AG09309 (cell line): ENCODE measurements around the gene TMPRSS13.

ENCODE experiments used
- DNase-seq: peaks from one replicate; pipeline ENCODE4 v3.0.0-alpha.2; 2010; ENCODE audit warnings: low read depth
- H3K4me3 ChIP-seq: 2 replicates; pipeline ENCODE4 v1.5.1; 2011; ENCODE audit warnings: mild to moderate bottlenecking, low read depth, low read length, moderate library complexity; ENCODE audit not compliant: control insufficient read depth
- TF ChIP-seq, protein P1 (sequence below): IDR thresholded peaks from 2 replicates; pipeline ENCODE4 v1.5.1; 2011; ENCODE audit warnings: mild to moderate bottlenecking, low read depth, low read length, inconsistent platforms; ENCODE audit not compliant: insufficient read depth, control insufficient read depth; ENCODE audit errors: missing control alignments

The TMPRSS13 gene

DNA sequence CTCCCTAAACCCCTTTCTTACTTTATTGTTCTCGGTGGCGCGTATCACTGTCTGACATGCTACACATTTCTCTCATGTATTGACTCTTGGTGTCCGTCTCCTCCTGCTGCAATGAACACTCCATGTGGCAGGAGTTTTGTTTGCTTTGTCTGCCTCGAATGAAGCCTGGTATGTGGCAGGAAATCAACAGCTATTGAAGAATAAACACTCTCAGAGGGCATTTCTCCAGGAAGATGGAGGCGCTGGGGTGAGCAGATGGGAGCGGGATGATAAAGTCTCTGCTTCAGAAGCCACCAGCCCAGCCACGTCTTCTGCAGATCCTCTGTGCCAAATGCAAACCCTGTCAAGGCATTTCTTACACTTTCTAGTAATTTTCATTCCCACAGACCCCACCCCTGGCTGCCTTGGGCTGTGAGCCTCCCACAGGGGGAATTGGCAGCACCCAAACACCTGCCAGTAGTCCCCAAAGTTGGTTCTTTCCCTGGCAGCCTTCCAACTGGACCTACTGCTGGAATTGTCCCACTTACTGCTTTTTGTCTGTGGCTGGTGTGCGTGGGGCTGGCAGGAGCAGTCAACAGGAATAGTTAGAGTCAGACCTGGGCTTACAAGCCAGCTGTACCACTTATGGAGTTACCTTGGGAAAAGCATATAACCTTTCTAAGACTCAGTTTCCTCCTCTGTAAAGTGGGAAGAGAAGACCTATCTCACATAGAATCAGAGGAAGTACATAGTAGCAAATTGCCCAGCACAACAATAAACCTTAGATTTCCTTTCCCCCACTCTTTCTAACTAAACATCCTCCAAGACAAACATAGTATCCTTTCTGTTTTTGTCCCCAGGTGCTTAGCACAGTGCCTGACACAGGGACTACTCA, 43.7 kb upstream of the TMPRSS13 start:
- H3K4me3 ChIP-seq = no peak overlapping the region
- TF ChIP-seq, protein P1, sequence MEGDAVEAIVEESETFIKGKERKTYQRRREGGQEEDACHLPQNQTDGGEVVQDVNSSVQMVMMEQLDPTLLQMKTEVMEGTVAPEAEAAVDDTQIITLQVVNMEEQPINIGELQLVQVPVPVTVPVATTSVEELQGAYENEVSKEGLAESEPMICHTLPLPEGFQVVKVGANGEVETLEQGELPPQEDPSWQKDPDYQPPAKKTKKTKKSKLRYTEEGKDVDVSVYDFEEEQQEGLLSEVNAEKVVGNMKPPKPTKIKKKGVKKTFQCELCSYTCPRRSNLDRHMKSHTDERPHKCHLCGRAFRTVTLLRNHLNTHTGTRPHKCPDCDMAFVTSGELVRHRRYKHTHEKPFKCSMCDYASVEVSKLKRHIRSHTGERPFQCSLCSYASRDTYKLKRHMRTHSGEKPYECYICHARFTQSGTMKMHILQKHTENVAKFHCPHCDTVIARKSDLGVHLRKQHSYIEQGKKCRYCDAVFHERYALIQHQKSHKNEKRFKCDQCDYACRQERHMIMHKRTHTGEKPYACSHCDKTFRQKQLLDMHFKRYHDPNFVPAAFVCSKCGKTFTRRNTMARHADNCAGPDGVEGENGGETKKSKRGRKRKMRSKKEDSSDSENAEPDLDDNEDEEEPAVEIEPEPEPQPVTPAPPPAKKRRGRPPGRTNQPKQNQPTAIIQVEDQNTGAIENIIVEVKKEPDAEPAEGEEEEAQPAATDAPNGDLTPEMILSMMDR = no peak
- no peak for DNase-seq

DNA sequence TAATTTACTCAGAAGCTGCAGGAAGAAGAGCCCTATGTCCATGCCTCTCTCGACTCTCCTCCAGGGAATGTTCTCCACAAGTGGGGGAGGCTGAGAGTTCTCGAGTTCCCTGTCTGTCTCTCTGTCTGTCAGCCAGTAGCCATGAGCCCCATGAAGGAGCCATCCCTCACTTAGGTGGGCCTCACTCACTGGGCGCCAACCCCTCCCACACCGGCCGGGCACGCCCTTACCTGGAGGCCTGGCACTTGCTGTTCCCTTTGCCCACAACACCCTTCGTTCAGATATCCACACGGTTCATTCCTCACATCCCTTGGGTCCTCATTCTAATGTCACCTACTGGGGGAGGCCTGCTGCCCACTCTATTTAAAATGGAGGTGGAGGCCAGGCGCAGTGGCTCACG, 42.8 kb upstream of the TMPRSS13 start:
- no peak for DNase-seq
- TF ChIP-seq, protein P1 = no peak
- no peak overlapping the region for H3K4me3 ChIP-seq

DNA sequence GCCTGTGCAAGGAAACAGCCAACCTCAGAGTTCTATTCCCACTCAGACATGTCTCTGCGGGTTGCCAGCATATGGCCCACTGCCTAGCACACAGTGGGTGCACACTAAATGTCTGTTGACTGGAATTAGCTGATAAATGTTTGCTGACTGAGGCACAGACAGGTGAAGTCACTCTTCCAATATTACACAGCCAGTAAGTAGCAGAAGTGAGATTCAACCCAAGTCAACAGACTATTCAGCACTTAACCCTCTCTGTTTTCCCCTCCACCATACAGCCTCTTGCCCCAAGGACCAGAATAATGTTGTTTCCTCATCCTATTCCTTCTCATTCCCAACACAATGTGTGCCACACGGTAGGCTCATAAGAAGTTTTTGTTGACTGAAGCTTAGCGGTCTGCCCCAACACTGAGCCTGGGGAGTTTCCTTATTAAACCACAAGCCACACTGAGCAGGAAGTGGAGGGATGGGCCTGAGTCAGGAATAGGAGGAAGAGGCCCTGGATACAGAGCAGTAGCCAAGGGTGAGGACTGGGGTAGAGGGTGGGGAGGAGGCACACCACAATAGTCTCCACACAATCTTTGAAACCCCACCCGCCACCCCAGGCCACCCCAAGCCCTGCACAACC, 41.3 kb upstream of the TMPRSS13 start:
- no peak for DNase-seq
- TF ChIP-seq, protein P1 = no peak
- no peak overlapping the region for H3K4me3 ChIP-seq

DNA sequence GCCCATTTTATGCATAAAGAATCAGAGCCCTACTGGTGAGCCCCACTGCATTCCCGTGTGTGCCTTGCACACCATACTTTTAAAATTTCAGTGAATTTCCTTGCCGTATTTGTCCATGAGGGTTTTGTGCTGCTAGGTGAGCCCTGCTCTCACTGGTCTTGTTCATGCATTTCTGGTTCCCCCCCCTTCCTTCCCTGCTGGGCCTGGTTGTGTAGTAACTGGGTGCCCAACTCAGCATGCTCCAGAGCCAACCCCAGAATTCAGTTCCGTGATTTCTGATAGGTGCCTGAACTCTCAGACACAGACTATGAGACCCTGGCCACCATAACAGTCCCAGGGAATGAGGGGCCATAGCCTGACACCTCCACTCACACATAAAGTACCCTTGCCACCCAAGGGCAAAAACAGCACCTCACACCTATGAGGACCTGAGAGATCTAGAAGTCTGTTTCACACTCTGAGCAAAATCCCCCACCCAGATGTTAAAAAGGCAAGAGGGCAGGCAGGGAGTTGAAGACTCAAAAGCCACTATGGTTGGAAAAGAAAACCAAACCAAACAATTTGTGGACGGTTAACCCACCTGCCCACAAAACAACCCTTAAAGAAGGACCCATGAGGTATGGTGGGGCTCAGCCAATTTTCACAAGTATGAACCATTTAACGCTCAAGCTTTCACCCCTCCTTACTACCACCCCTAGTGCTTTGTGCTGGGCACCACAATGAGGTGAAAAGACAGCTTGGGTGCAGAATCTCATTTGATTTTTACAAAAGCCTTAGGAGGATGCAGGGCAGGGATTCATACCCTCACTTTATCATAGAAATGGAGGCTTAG, 40.2 kb upstream of the TMPRSS13 start:
- H3K4me3 ChIP-seq = no peak overlapping the region
- TF ChIP-seq, protein P1 = no peak
- no peak for DNase-seq

DNA sequence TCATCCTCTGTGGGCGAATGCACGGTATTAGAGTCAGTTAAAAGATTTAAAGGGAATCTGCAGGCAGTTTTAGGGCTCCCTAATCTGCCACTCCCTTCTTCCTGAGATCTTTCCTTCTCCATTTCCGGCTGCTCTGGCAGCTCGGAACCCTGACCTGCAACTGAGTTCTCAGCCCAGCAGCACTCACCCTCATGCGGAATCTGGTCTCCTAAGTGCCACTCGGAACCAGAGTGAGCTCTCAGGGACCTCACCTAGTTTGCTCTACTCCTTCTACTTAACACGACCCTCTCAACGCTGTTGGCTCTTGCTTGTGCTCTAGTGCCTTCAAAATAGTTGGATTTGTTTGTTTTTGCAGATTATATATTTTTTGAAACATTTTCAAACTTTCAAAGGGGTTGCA, 37.7 kb upstream of the TMPRSS13 start:
- TF ChIP-seq, protein P1 = no peak
- DNase-seq = no peak
- H3K4me3 ChIP-seq = no peak overlapping the region

DNA sequence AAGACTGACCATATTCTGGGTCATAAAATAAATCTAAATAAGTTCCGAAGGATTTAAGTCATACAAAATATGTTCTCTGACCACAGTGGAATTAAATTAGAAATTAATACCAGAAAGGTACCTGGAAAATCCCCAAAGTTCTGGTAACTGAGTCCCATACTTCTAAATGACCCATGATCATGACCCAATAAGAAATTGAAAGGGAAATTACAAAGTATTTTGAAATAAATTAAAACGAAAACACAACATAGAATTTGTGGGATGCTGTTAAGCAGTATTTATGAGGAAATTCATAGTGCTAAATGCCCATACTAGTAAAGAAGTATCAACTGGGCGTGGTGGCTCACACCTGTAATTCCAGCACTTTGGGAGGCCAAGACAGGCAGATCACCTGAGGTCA, 33.6 kb upstream of the TMPRSS13 start:
- H3K4me3 ChIP-seq = no peak overlapping the region
- TF ChIP-seq, protein P1 = no peak

More for the DNA sequence above, 33.6 kb upstream of the TMPRSS13 start:
- DNase-seq = no peak
